GF-D8 (cell line): ENCODE data around the gene RPTN.
A peak's percentile ranks its signal among the peaks of the same experiment; 100 is the strongest.

Experiments used
- DNase-seq: peaks from one replicate; lab custom pipeline; 2025; lab: John Stamatoyannopoulos, UW

The RPTN gene

GRCh38 chr1:152111515-152111968, 47.5 kb downstream of the RPTN start:
- DNase-seq, result peak; percentile 31

- peak; percentile 47 for DNase-seq
Observed at GRCh38 chr1:152110860-152111514, 48.0 kb downstream of the RPTN start.

GRCh38 chr1:152110365-152110859, 48.6 kb downstream of the RPTN start:
- no peak for DNase-seq

GRCh38 chr1:152109998-152110294, 49.1 kb downstream of the RPTN start:
- DNase-seq, result no peak

GRCh38 chr1:152109231-152109997, 49.6 kb downstream of the RPTN start:
- no peak for DNase-seq

GRCh38 chr1:152108882-152109222, 50.2 kb downstream of the RPTN start:
- DNase-seq, result no peak

- DNase-seq, result no peak
Observed at GRCh38 chr1:152107984-152108881, 50.8 kb downstream of the RPTN start.

- no peak for DNase-seq
Observed at GRCh38 chr1:152107031-152107983, 51.7 kb downstream of the RPTN start.

GRCh38 chr1:152104854-152105253, 54.2 kb downstream of the RPTN start:
- DNase-seq, result no peak
